Hippocampal formation (tissue), 2 donors: ENCODE data around the gene ACP7.

Experiments used
- DNase-seq, 2 donors: peaks; one replicate each; lab custom pipeline; 2025; lab: John Stamatoyannopoulos, UW

ACP7 gene

GRCh38 chr19:39148939-39149529, 64.9 kb downstream of the ACP7 start:
- no peak for DNase-seq

- DNase-seq: no peak
Measured at GRCh38 chr19:39150235-39150634, 66.1 kb downstream of the ACP7 start.

GRCh38 chr19:39150807-39151600, 66.8 kb downstream of the ACP7 start:
- no peak for DNase-seq

- DNase-seq: no peak
Measured at GRCh38 chr19:39152066-39152465, 67.9 kb downstream of the ACP7 start.

DNA sequence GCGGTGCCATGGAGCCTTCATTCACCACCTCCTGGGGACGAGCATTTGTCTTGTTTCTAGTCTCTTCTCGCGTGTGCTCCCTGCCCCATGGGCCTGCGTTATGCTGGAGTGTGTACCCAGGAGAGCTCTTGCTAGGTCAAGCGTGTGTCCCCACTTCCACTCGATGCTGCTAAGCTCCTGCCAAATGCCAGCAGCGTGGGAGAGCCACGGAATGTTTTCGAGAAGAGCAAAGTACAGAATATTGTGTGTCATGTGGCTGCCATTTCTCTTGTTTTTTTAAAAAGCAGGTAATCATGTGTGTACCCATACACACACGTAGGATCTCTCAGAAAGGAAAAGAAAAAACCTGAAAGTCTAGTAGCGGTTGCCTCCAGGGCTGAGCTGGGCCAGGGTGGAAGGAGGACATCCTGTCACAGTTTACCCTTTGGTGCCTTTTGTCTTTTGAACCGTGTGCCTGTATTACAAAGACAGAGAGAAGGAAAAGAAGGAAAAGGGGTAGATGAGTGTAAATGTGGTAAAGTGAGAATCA, 70.0 kb downstream of the ACP7 start:
- no peak for DNase-seq

DNA sequence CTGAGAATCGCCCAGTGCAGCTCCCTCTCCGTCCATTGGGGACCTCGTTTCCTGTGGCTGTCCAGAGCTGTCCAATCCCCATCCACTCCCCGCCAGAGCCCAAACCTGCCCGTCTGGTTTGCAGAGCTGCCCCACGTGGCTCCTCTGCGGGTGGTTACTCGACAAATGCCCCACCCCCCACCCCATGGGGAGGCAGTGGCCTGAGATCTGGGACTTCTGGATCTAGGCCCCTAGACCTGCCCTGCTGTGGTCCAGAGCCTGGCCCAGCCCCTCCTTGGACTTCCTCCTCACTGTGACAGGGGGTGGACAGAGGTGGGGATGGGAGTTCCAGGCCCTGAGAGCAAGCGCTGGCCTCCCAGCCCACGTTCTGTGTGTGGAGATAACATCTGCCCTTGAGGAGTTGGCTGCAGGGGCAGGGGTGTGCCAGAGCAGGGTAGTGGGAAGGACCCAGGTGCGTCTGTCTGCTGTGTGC, 70.5 kb downstream of the ACP7 start:
- DNase-seq: no peak

GRCh38 chr19:39155114-39155700, 71.0 kb downstream of the ACP7 start:
- no peak for DNase-seq

- no peak for DNase-seq
Measured at GRCh38 chr19:39155741-39156140, 71.6 kb downstream of the ACP7 start.

GRCh38 chr19:39156326-39157230, 72.4 kb downstream of the ACP7 start:
- no peak for DNase-seq

DNA sequence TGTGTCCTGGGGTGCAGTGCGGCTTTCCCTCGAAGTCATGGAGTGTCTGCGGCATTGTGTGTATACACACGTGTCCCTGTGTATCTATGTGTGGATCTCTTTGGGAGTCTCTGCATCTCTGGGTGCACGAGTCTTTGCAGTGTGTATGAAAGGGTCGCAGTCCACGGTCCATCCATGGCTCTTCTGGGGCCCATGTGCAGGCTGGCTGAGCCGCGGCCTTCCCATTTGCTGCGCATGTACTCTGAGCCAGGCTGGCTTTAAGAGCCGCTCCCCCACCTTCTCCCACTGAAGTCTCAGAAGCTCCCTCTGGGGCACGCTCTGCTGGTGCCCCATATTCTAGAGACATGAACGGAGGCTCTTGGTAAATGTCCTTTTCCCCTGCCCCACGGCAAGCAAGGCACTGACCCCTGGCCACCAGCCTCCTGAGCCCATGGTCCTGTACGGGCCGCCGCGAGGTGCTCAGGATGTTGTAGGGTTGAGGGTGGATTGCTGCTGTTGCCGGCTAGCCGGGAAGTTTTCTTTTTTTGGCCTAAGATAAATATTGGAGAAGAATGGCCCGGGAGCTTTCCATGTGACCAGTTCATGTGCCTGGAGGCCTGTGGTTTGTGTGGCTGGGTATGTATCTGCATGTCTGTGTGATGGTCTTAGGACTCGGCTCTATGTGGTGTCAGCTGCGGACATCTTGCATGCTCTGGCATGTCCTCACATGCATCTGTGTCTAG, 73.3 kb downstream of the ACP7 start:
- no peak for DNase-seq

GRCh38 chr19:39157997-39158389, 73.8 kb downstream of the ACP7 start:
- DNase-seq: no peak

DNA sequence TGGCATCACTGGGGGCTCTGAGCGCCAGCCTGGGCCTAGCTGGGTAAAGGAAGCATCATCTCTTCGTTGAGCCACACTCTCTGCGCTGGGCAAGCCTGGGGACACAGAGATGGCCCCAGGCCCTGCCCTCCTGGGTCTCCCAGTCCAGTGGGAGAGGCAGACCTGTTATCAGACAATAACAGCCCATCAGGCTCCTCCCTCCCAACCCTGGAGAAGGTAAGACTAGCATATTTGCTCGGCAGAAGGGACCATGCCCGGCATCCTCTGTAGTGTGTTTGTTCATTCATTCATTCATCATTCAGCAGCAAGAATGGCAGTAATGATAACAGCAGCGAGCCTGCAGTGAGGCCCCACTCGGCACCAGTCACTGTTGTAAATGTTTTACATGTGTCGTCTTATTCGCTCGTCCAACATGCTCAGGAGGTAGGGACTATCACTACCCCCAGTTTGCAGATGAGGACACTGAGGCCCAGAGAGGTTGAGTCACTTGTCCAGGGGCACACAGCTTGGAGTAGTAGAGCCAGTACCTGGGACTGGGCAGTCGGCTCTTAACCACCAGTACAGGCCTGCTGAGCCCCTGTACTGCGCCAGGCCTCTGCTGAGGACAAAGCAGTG, 74.6 kb downstream of the ACP7 start:
- no peak for DNase-seq

DNA sequence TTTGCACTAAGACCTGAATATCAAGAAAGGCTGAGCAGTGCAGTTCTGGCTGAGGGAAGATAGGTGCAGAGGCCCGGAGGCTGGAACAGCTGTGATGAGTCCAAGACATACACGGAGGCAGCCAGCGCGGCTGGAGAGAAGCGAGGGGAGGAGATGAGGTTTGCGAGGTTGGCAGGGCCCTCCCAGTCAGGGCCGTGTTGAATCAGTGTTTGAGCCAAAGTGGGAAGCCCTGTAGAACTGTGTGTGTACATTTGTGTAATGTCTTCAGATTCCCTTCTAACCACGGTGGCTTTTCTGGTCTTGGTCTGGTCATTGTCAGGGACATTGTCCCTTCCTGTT, 76.3 kb downstream of the ACP7 start:
- DNase-seq: no peak
